SU-DHL-6 (cell line): ENCODE data around the gene NLGN1.

Experiments
- H2AFZ ChIP-seq: fragments of 200-600 bp; sonication (generic); 2 replicates; pipeline ENCODE4 v1.6.1; 2014; ENCODE audit warnings: low read depth, mild to moderate bottlenecking, moderate library complexity, mixed read lengths, antibody characterized with exemption, low read length; ENCODE audit not compliant: severe bottlenecking
- H3F3A ChIP-seq: fragments of 200-600 bp; shearing (Covaris generic); 2 replicates; pipeline ENCODE4 v1.6.0; 2016; ENCODE audit warnings: antibody characterized with exemption, mild to moderate bottlenecking; ENCODE audit not compliant: insufficient read depth
- H3K27ac ChIP-seq: fragments of 200-600 bp; sonication (generic); 2 replicates; pipeline ENCODE4 v1.5.1; 2016; ENCODE audit warnings: low read depth, mild to moderate bottlenecking, low read length, moderate library complexity, mixed read lengths
- H3K27me3 ChIP-seq: fragments of 200-600 bp; sonication (generic), shearing (Covaris generic); 2 replicates; pipeline ENCODE4 v1.6.0; 2014; ENCODE audit warnings: mild to moderate bottlenecking, low read length
- H3K36me3 ChIP-seq: fragments of 200-600 bp; sonication (generic); 2 replicates; pipeline ENCODE4 v1.6.1; 2014; ENCODE audit warnings: mild to moderate bottlenecking, low read length, mixed read lengths
- H3K4me2 ChIP-seq: fragments of 300-600, 200-600 bp; shearing (Covaris generic), sonication (generic); 2 replicates; pipeline ENCODE4 v1.6.0; 2014; ENCODE audit warnings: low read length, low read depth, mild to moderate bottlenecking; ENCODE audit not compliant: poor library complexity, severe bottlenecking
- H3K4me3 ChIP-seq: fragments of 200-600 bp; sonication (generic); 2 replicates; pipeline ENCODE4 v1.5.1; 2014; ENCODE audit warnings: antibody characterized with exemption, low read length, mild to moderate bottlenecking, mixed read lengths; ENCODE audit not compliant: insufficient read depth, poor library complexity, severe bottlenecking
- H3K79me2 ChIP-seq: fragments of 200-600 bp; sonication (generic); 2 replicates; pipeline ENCODE4 v1.6.1; 2014; ENCODE audit warnings: mild to moderate bottlenecking, low read length, moderate library complexity; ENCODE audit not compliant: insufficient read depth
- H3K9ac ChIP-seq: fragments of 200-600 bp; sonication (generic); 2 replicates; pipeline ENCODE4 v1.7.0; 2014; ENCODE audit warnings: mild to moderate bottlenecking, low read length
- H3K9me2 ChIP-seq: fragments of 200-600 bp; sonication (generic); replicated peaks from 2 replicates; pipeline ENCODE4 v1.6.1; 2014; ENCODE audit warnings: low read length; ENCODE audit not compliant: insufficient read depth
- H3K9me3 ChIP-seq: fragments of 200-600 bp; sonication (generic); 2 replicates; pipeline ENCODE4 v1.6.1; 2014; ENCODE audit warnings: low read length, mixed read lengths; ENCODE audit not compliant: insufficient read depth
- H4K20me1 ChIP-seq: fragments of 200-600 bp; sonication (generic); 2 replicates; pipeline ENCODE4 v1.6.1; 2014; ENCODE audit warnings: low read depth, mild to moderate bottlenecking, antibody characterized with exemption, low read length, moderate library complexity, mixed read lengths
- CTCF ChIP-seq: fragments of 200-600 bp; sonication (generic); IDR thresholded peaks from one replicate; pipeline ENCODE4 v1.5.1; 2017; ENCODE audit warnings: antibody characterized with exemption, mild to moderate bottlenecking, low read length, moderate library complexity; ENCODE audit not compliant: insufficient read depth, poor library complexity, severe bottlenecking
- EZH2phosphoT487 ChIP-seq: fragments of 200-600 bp; sonication (generic), shearing (Covaris generic); conservative IDR thresholded peaks from 2 replicates; pipeline ENCODE4 v1.6.1; 2018; ENCODE audit warnings: mild to moderate bottlenecking, antibody characterized with exemption, low read length, moderate library complexity, mixed read lengths

Gene NLGN1

GRCh38 chr3:173711619-173712018, 314.1 kb downstream of the NLGN1 start:
- Histone ChIP-seq H3F3A (no peaks in the 10 kb centered on the region), H3K4me2 (no peak overlapping the region), H3K79me2 (no peaks in the 10 kb centered on the region), H4K20me1 (no peaks in the 10 kb centered on the region; the same call in 1 of the 2 replicates), H3K9me3 (no peaks in the 10 kb centered on the region), H3K4me3 (no peak overlapping the region), H3K27ac (no peak overlapping the region), H3K27me3 (no peaks in the 10 kb centered on the region), H3K9ac (no peak overlapping the region), H2AFZ (no peak overlapping the region), H3K9me2 (no peaks in the 10 kb centered on the region), H3K36me3 (no peaks in the 10 kb centered on the region)
- TF ChIP-seq CTCF, result no peak
- no peak for TF ChIP-seq EZH2phosphoT487

- no peaks in the 10 kb centered on the region for H3F3A ChIP-seq
- TF ChIP-seq CTCF (no peak), EZH2phosphoT487 (no peak)
- H3K27ac ChIP-seq, result no peak overlapping the region
- no peak overlapping the region for H3K4me3 ChIP-seq
- H3K27me3 ChIP-seq, result no peaks in the 10 kb centered on the region
- no peak overlapping the region for H3K4me2 ChIP-seq
- no peaks in the 10 kb centered on the region for H3K9me3 ChIP-seq
- H3K9ac ChIP-seq, result no peak overlapping the region
- no peaks in the 10 kb centered on the region for H3K79me2 ChIP-seq
- no peaks in the 10 kb centered on the region for H3K36me3 ChIP-seq
- H4K20me1 ChIP-seq, result no peaks in the 10 kb centered on the region
- no peak overlapping the region for H2AFZ ChIP-seq
- no peaks in the 10 kb centered on the region for H3K9me2 ChIP-seq
These were observed 322.0 kb downstream of the NLGN1 start for GRCh38 chr3:173719585-173719984.

GRCh38 chr3:173725507-173725906, 328.0 kb downstream of the NLGN1 start:
- Histone ChIP-seq H3K4me3 (no peak overlapping the region), H2AFZ (no peak overlapping the region), H3K9ac (no peak overlapping the region), H3K79me2 (no peaks in the 10 kb centered on the region), H3K27me3 (no peaks in the 10 kb centered on the region), H3K27ac (no peak overlapping the region), H3F3A (no peaks in the 10 kb centered on the region), H3K36me3 (no peaks in the 10 kb centered on the region), H4K20me1 (no peaks in the 10 kb centered on the region), H3K4me2 (no peak overlapping the region), H3K9me3 (no peaks in the 10 kb centered on the region), H3K9me2 (no peaks in the 10 kb centered on the region)
- TF ChIP-seq CTCF (no peak), EZH2phosphoT487 (no peak)
